HG03175 (cell line): ENCODE results near the gene PEX6.
A peak's percentile ranks its signal among the peaks of the same experiment; 100 is the strongest.

Experiments used
- ATAC-seq: cut with Tn5 transposase; IDR thresholded peaks from one replicate; pipeline ENCODE4 v1.9.1; 2021; ENCODE audit warnings: mild to moderate bottlenecking, moderate library complexity; ENCODE audit not compliant: unreplicated experiment

The PEX6 gene

GRCh38 chr6:42937548-42938427, 41.2 kb downstream of the PEX6 start:
- ATAC-seq = no peak

GRCh38 chr6:42936398-42936797, 42.6 kb downstream of the PEX6 start:
- ATAC-seq = no peak

- ATAC-seq = no peak
Measured at GRCh38 chr6:42935322-42935721, 43.7 kb downstream of the PEX6 start.

- no peak for ATAC-seq
Measured at GRCh38 chr6:42933205-42933604, 45.8 kb downstream of the PEX6 start.

GRCh38 chr6:42932412-42932811, 46.6 kb downstream of the PEX6 start:
- no peak for ATAC-seq

- peak; percentile 60 for ATAC-seq
Measured at GRCh38 chr6:42929821-42930360, 49.1 kb downstream of the PEX6 start.

DNA sequence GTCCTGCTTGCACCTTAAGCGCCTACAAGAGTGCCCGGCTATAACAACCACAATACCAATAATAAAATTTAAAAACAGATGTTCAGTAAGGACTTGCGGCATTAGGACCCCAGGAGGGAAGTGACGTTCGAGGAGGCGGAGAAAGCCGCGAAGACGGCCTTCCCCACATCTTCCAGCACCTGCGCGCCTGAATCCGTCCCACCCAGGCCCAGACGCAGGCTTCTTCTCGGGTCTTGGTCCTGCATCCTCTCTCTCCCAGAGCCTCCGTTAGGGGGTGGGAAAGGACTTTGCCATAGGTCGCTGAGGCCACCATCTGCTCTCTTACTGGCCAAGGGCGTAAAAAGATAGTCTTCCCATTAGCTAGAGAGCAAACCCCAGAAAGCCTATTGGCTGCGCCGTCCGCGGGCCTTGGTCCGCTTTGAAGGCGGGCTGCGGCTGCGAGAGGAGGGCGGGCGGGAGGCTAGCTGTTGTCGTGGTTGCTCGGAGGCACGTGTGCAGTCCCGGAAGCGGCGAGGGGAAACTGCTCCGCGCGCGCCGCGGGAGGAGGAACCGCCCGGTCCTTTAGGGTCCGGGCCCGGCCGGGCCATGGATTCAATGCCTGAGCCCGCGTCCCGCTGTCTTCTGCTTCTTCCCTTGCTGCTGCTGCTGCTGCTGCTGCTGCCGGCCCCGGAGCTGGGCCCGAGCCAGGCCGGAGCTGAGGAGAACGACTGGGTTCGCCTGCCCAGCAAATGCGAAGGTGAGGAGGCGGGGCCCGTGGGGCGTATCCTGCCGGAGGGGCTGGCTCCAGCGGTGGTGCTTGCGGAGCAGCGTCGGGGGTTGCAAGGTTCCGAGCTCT, 49.8 kb downstream of the PEX6 start, which contains the start of gene CNPY3:
Gene CNPY3 (plus strand): TSS at position 495 of the 835 bp plus-strand sequence. CDS start 91 bp downstream, at position 586.
- ATAC-seq = peak; percentile 77

- ATAC-seq = no peak
Measured at GRCh38 chr6:42925248-42925857, 53.6 kb downstream of the PEX6 start.

DNA sequence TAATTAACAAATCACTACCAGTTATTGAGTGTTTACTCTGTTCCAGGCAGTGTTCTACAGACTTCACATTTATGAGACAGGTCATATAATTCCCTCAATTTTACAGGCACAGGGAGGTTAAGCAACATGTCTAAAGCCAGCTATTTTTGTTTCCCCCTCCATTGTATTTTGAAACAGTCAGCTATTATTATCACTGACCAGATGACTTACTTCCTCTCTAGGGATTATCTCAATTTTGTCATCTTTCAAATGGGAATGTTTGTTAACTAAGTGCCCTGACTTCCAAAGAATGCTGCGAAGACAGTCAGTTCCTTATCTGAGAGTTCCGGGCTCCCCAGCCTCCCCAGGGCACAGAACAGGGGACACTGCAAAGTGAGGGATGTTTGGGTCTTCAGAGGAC, 55.3 kb downstream of the PEX6 start:
- ATAC-seq = no peak

GRCh38 chr6:42921801-42922200, 57.2 kb downstream of the PEX6 start:
- no peak for ATAC-seq

DNA sequence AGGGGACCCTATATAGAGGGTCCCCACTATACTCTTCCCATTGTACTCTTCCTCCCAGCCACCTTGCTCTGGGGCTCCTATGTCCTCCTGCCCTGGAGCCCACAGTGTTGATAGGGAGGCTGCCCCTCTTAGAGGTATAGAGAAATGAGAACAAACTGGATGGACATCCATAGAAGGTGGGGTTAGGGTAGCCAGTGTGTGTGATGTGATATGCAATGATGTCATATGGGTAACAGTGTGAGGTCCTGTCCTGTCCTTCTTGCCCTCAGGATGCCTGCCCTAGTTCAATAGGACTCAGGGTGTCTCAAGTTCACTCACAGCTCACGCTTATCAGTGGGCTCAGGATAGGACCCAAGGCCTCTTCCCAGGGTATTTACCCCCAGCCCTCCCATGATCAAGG, 62.7 kb downstream of the PEX6 start:
- no peak for ATAC-seq

DNA sequence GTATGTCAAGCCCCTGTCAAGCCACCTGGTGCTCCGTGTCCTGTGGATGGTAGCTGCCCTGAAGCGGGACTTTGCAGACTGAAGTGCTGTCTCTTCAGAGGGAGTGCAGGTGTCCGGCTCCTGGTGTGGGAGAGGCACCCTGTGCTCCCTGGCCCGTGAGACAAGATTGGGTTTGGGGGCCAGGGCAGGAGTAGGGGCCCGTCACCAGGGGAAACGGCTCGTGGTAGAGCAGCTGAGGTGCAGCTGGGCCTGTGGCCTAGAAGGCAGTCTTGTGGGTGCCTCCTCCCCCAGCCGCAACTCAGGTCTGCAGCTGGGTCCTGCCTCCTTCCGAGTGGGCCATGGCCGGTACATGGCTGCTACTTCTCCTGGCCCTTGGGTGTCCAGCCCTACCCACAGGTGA, 63.2 kb downstream of the PEX6 start, which contains the start of gene PTCRA:
Gene PTCRA (plus strand): TSS at position 322 of the 400 bp plus-strand sequence. CDS start 17 bp downstream, at position 339.
- no peak for ATAC-seq

GRCh38 chr6:42914546-42914945, 64.4 kb downstream of the PEX6 start:
- no peak for ATAC-seq
